IMR-90 (cell line): ENCODE data around the gene TMEM95. TPM values are rescaled to one million over a fixed set of nuclear protein-coding genes. Genes with fewer than 3 reads are reported as not detected.

ENCODE experiments used
- ATAC-seq: fragments of 200-7000 bp; cut with Tn5 transposase; 2 replicates; pipeline ENCODE4 v1.9.1; 2020; ENCODE audit warnings: low read depth, mild to moderate bottlenecking, moderate library complexity
- BruUV-seq: library from RNA; stranded (reverse); fragments of 400-500 nt; replicated peaks from 2 replicates; lab custom pipeline; 2021; lab: Mats Ljungman, UMichigan
- CTCF ChIA-PET: fragments of 300-600 bp; formaldehyde crosslinking; extraction: SDS; loops from one replicate; lab custom pipeline; 2021; ENCODE audit warnings: antibody characterized with exemption; lab: Yijun Ruan, JAX
- POLR2A ChIA-PET: fragments of 300-600 bp; sonication (Branson Sonifier 250); formaldehyde crosslinking; loops from one replicate; lab custom pipeline; 2022; ENCODE audit warnings: antibody characterized with exemption; ENCODE audit not compliant: unreplicated experiment; lab: Charles Lee
- DNase-seq: peaks from one replicate; pipeline ENCODE4 v3.0.0; 2013
- H2AFZ ChIP-seq: replicated peaks from 2 replicates; pipeline ENCODE3; 2013; ENCODE audit warnings: low read length, mild to moderate bottlenecking; ENCODE audit not compliant: poor library complexity
- H2AK5ac ChIP-seq: 2 replicates; pipeline ENCODE4 v1.6.1; 2013; ENCODE audit warnings: low read depth, low read length, inconsistent platforms
- H2AK9ac ChIP-seq: replicated peaks from 2 replicates; pipeline ENCODE3; 2013; ENCODE audit warnings: mild to moderate bottlenecking, low read depth, low read length, moderate library complexity; ENCODE audit not compliant: poor library complexity
- H2BK120ac ChIP-seq: 2 replicates; pipeline ENCODE4 v1.6.1; 2013; ENCODE audit warnings: low read depth, low read length, inconsistent platforms
- H2BK15ac ChIP-seq: 3 replicates; pipeline ENCODE4 v1.6.1; 2013; ENCODE audit warnings: low read depth, low read length, inconsistent platforms
- H2BK20ac ChIP-seq: 2 replicates; pipeline ENCODE4 v1.6.1; 2013; ENCODE audit warnings: low read depth, mild to moderate bottlenecking, inconsistent platforms, low read length, moderate library complexity
- H2BK5ac ChIP-seq: 2 replicates; pipeline ENCODE4 v1.6.1; 2013; ENCODE audit warnings: mild to moderate bottlenecking, low read depth, low read length, inconsistent platforms; ENCODE audit not compliant: poor library complexity, severe bottlenecking
- H3K14ac ChIP-seq: replicated peaks from 2 replicates; pipeline ENCODE4 v1.6.1; 2013; ENCODE audit warnings: low read depth, low read length, inconsistent platforms
- H3K18ac ChIP-seq: 2 replicates; pipeline ENCODE4 v1.6.1; 2013; ENCODE audit warnings: low read depth, low read length, control low read depth
- H3K23ac ChIP-seq: 2 replicates; pipeline ENCODE4 v1.6.1; 2013; ENCODE audit warnings: low read depth, low read length, inconsistent platforms
- H3K27ac ChIP-seq: 2 replicates; pipeline ENCODE4 v1.5.1; 2013; ENCODE audit warnings: mild to moderate bottlenecking, control low read depth, low read length; ENCODE audit not compliant: insufficient read depth
- H3K27me3 ChIP-seq: 2 replicates; pipeline ENCODE4 v1.6.1; 2013; ENCODE audit warnings: low read length; ENCODE audit not compliant: control insufficient read depth, insufficient read depth
- H3K36me3 ChIP-seq: 2 replicates; pipeline ENCODE4 v1.6.1; 2013; ENCODE audit warnings: low read length, mixed read lengths; ENCODE audit not compliant: control insufficient read depth, insufficient read depth
- H3K4ac ChIP-seq: 2 replicates; pipeline ENCODE4 v1.6.1; 2013; ENCODE audit warnings: low read depth, low read length, inconsistent platforms
- H3K4me1 ChIP-seq: 2 replicates; pipeline ENCODE4 v1.6.1; 2013; ENCODE audit warnings: low read length, mixed read lengths; ENCODE audit not compliant: control insufficient read depth, insufficient read depth
- H3K4me2 ChIP-seq: 2 replicates; pipeline ENCODE4 v1.6.1; 2013; ENCODE audit warnings: low read depth, mild to moderate bottlenecking, control low read depth, low read length, moderate library complexity
- H3K4me3 ChIP-seq: 2 replicates; pipeline ENCODE4 v1.5.1; 2013; ENCODE audit warnings: low read depth, mild to moderate bottlenecking, control low read depth, low read length, moderate library complexity; ENCODE audit not compliant: insufficient read depth
- H3K56ac ChIP-seq: 2 replicates; pipeline ENCODE4 v1.6.1; 2013; ENCODE audit warnings: low read length, inconsistent platforms; ENCODE audit not compliant: insufficient read depth; ENCODE audit errors: extremely low read depth
- H3K79me1 ChIP-seq, 2 experiments: 2 replicates each; pipeline ENCODE4 v1.6.1; 2013; ENCODE audit warnings: low read length in 2 of 2, inconsistent platforms in 1 of 2, low read depth in 1 of 2
- H3K9ac ChIP-seq: 2 replicates; pipeline ENCODE4 v1.6.1; 2013; ENCODE audit warnings: low read depth, low read length, control low read depth
- H3K9me1 ChIP-seq: 2 replicates; pipeline ENCODE4 v1.6.1; 2013; ENCODE audit warnings: low read length, inconsistent platforms; ENCODE audit not compliant: insufficient read depth
- H3K9me3 ChIP-seq: 2 replicates; pipeline ENCODE4 v1.6.1; 2013; ENCODE audit warnings: low read length; ENCODE audit not compliant: control insufficient read depth, insufficient read depth
- H4K20me1 ChIP-seq: 2 replicates; pipeline ENCODE4 v1.6.1; 2013; ENCODE audit warnings: low read length, inconsistent platforms; ENCODE audit not compliant: insufficient read depth
- H4K5ac ChIP-seq: 2 replicates; pipeline ENCODE4 v1.6.1; 2013; ENCODE audit warnings: mild to moderate bottlenecking, low read depth, low read length, control low read depth
- H4K8ac ChIP-seq, 2 experiments: 2 replicates each; pipeline ENCODE4 v1.6.1; 2013; ENCODE audit warnings: low read depth in 2 of 2, low read length in 2 of 2, control low read depth in 1 of 2, inconsistent platforms in 1 of 2
- H4K91ac ChIP-seq: 2 replicates; pipeline ENCODE4 v1.6.1; 2013; ENCODE audit warnings: low read depth, low read length, inconsistent platforms; ENCODE audit not compliant: insufficient read depth
- BHLHE40 ChIP-seq: fragments of 150-350 bp; IDR thresholded peaks from 2 replicates; pipeline ENCODE4 v1.6.1; 2016; ENCODE audit warnings: mild to moderate bottlenecking, low read depth, low read length
- CEBPB ChIP-seq: IDR thresholded peaks from 2 replicates; pipeline ENCODE4 v1.6.1; 2012; ENCODE audit warnings: low read depth, low read length, improper control_type of control experiment
- CHD1 ChIP-seq: IDR thresholded peaks from 2 replicates; pipeline ENCODE4 v1.6.1; 2012; ENCODE audit warnings: low read depth, low read length, improper control_type of control experiment
- CTCF ChIP-seq: conservative IDR thresholded peaks from 2 replicates; pipeline ENCODE4 v1.5.1; 2012; ENCODE audit warnings: mild to moderate bottlenecking, low read depth, low read length, improper control_type of control experiment
- ELK1 ChIP-seq: fragments of 150-350 bp; IDR thresholded peaks from 2 replicates; pipeline ENCODE4 v1.6.1; 2016; ENCODE audit warnings: low read depth, mild to moderate bottlenecking, low read length, moderate library complexity, borderline replicate concordance
- FOS ChIP-seq: fragments of 150-350 bp; IDR thresholded peaks from 2 replicates; pipeline ENCODE4 v1.6.1; 2016; ENCODE audit warnings: low read depth, low read length
- MAFK ChIP-seq: IDR thresholded peaks from 2 replicates; pipeline ENCODE4 v1.6.1; 2012; ENCODE audit warnings: low read depth, low read length, improper control_type of control experiment
- MAZ ChIP-seq: IDR thresholded peaks from 2 replicates; pipeline ENCODE4 v1.6.1; 2012; ENCODE audit warnings: low read depth, mild to moderate bottlenecking, low read length, improper control_type of control experiment, moderate library complexity, borderline replicate concordance
- NFE2L2 ChIP-seq: fragments of 150-350 bp; IDR thresholded peaks from 2 replicates; pipeline ENCODE4 v1.6.1; 2016; ENCODE audit warnings: low read depth, mild to moderate bottlenecking, low read length
- POLR2A ChIP-seq: IDR thresholded peaks from 2 replicates; pipeline ENCODE4 v1.6.1; 2012; ENCODE audit warnings: mild to moderate bottlenecking, low read depth, low read length
- RAD21 ChIP-seq: IDR thresholded peaks from 2 replicates; pipeline ENCODE4 v1.6.1; 2012; ENCODE audit warnings: low read length, improper control_type of control experiment
- RCOR1 ChIP-seq: IDR thresholded peaks from 2 replicates; pipeline ENCODE4 v1.6.1; 2012; ENCODE audit warnings: mild to moderate bottlenecking, low read length, improper control_type of control experiment; ENCODE audit not compliant: insufficient replicate concordance
- RFX5 ChIP-seq: IDR thresholded peaks from 2 replicates; pipeline ENCODE4 v1.8.0; 2012; ENCODE audit warnings: low read depth, mild to moderate bottlenecking, low read length, moderate library complexity
- USF2 ChIP-seq: fragments of 150-350 bp; IDR thresholded peaks from 2 replicates; pipeline ENCODE4 v1.6.1; 2017; ENCODE audit warnings: mild to moderate bottlenecking, antibody characterized with exemption, low read length, low read depth
- WGBS, 2 experiments: methylation state at CpG; one replicate each; pipeline versions ENCODE4 v1.1.5 to v1.1.7; 2013; ENCODE audit warnings: missing lambda C conversion rate in 2 of 2; ENCODE audit not compliant: insufficient read length in 1 of 2; ENCODE audit errors: extremely low coverage in 2 of 2; 5-methylcytosine and 5-hydroxymethylcytosine counted together
- dilution Hi-C: fragments of 300-500 bp; cut with HindIII; formaldehyde crosslinking; loops from one replicate; pipeline ENCODE4 v1.14.3; 2018; ENCODE audit warnings: low sequenced_read_pairs; ENCODE audit not compliant: unreplicated experiment
- in situ Hi-C: fragments of 300-500 bp; cut with MboI; formaldehyde crosslinking; loops from 3 replicates; pipeline ENCODE4 v1.14.3; 2019; ENCODE audit warnings: low sequenced_read_pairs, inconsistent platforms, mixed read lengths
- intact Hi-C: fragments of 100-400 bp; cut with micrococcal nuclease; formaldehyde crosslinking; loops from 2 replicates; pipeline ENCODE4 v1.10.0; 2022
- polyA plus RNA-seq, 3 experiments: library from polyadenylated mRNA; depleted of rRNA; stranded (reverse); fragments of >200 nt; gene quantifications; 2 replicates each; pipeline ENCODE4 v1.2.3, GENCODE V29; 2012; ENCODE audit warnings: low replicate concordance in 1 of 3
- total RNA-seq: library from RNA; depleted of rRNA; stranded (reverse); fragments of >200 nt; gene quantifications from 2 replicates; pipeline ENCODE4 v1.2.3, GENCODE V29; 2012

TMEM95 gene
- total and polyA plus RNA-seq, 2 of the 4 experiments (the other 2 are of a cell fraction): not detected

- peak within 1 kb of the TSS; percentile 3 for H3K4me2 ChIP-seq
- H2BK5ac ChIP-seq: no peak within 1 kb of the TSS
- H2AK5ac ChIP-seq: peak within 1 kb of the TSS; percentile 44; the same call in 1 of the 2 replicates
- in situ Hi-C loops: no loop called here
- no peak within 1 kb of the TSS for H4K91ac ChIP-seq
- BruUV-seq: no TSS peak
- H3K56ac ChIP-seq: no peak within 1 kb of the TSS
- 5% methylated on average over 23 of the region's 52 CpGs; no CpG with 5 or more reads in 1 of the 2 experiments for WGBS, 2 experiments
- peak within 1 kb of the TSS; percentile 84 for H2AFZ ChIP-seq
- no peak within 1 kb of the TSS for H3K27ac ChIP-seq
- H3K9me3 ChIP-seq: peaks cover 8% of the 10 kb centered on the region; the same call in 1 of the 2 replicates
- DNase-seq: no peak
- H2BK20ac ChIP-seq: no peak within 1 kb of the TSS
- dilution Hi-C loops: no loop called here
- no peak within 1 kb of the TSS; the same call in 1 of the 2 replicates for H3K23ac ChIP-seq
- H2BK120ac ChIP-seq: no peak within 1 kb of the TSS
- H4K8ac ChIP-seq: no peak within 1 kb of the TSS; a peak in 1 of 4 replicates
- no peak within 1 kb of the TSS for H3K14ac ChIP-seq
- intact Hi-C loops: no loop called here
- POLR2A ChIA-PET: interaction anchor here (0.6 kb wide), 1 partner anchor 12 kb away, joined by 4 read pairs; no protein-coding TSS in a partner anchor
- peak; percentile 4; the same call in 1 of the 2 replicates for ATAC-seq
- no peak within 1 kb of the TSS for H2BK15ac ChIP-seq
- no peak within 1 kb of the TSS; the same call in 1 of the 2 replicates for H3K9ac ChIP-seq
- H3K4me3 ChIP-seq: peak within 1 kb of the TSS; percentile 11; the same call in 1 of the 2 replicates
- peaks cover 26% of the 10 kb centered on the region for H3K27me3 ChIP-seq
- peaks cover 7% of the 10 kb centered on the region; the same call in 1 of the 2 replicates for H3K4me1 ChIP-seq
- CTCF ChIA-PET: no interaction called here
- peaks cover 2% of the 10 kb centered on the region; the same call in 1 of the 2 replicates for H3K9me1 ChIP-seq
- H2AK9ac ChIP-seq: peak within 1 kb of the TSS; percentile 57
- H4K5ac ChIP-seq: no peak within 1 kb of the TSS
- H4K20me1 ChIP-seq: no peaks in the 10 kb centered on the region
- no peaks in the 10 kb centered on the region for H3K36me3 ChIP-seq
- H3K79me1 ChIP-seq: no peaks in the 10 kb centered on the region
- no peak within 1 kb of the TSS for H3K4ac ChIP-seq
- no peak within 1 kb of the TSS for H3K18ac ChIP-seq
- TF ChIP-seq USF2 (no peak), MAFK (no peak), MAZ (no peak), NFE2L2 (no peak), BHLHE40 (no peak), CTCF (no peak), FOS (no peak), CHD1 (no peak), RAD21 (no peak), RFX5 (no peak), RCOR1 (no peak), CEBPB (no peak), POLR2A (no peak), ELK1 (no peak)
These were observed 26.1 kb downstream of the TMEM95 start, which contains the start of gene TNK1 for GRCh38 chr17:7380855-7381683. Gene TNK1 (plus strand): TSS chr17:7381089. CDS start chr17:7382927, 1,838 bp downstream.
